GM12878 (cell line): ENCODE data around the gene CNGB1. TPM values are rescaled to one million over a fixed set of nuclear protein-coding genes. Genes with fewer than 3 reads are reported as not detected.

Source experiments
- ATAC-seq: fragments of 200-7000 bp; cut with Tn5 transposase; 3 replicates; pipeline ENCODE4 v1.9.1; 2020; ENCODE audit warnings: mild to moderate bottlenecking, moderate library complexity
- BruUV-seq: library from RNA; stranded (reverse); fragments of 400-500 nt; replicated peaks from 2 replicates; lab custom pipeline; 2021; lab: Mats Ljungman, UMichigan
- CTCF ChIA-PET: fragments of 300-600 bp; sonication (Branson Sonifier 250); formaldehyde crosslinking; extraction: SDS; loops from one replicate; lab custom pipeline; 2021; ENCODE audit warnings: inconsistent platforms; lab: Yijun Ruan, JAX
- POLR2A ChIA-PET: fragments of 350-600 bp; formaldehyde crosslinking; extraction: SDS; loops from one replicate; lab custom pipeline; 2021; ENCODE audit warnings: inconsistent platforms; lab: Charles Lee
- RAD21 ChIA-PET: fragments of 300-600 bp; sonication (Branson Sonifier 250); formaldehyde crosslinking; loops from one replicate; lab custom pipeline; 2023; ENCODE audit warnings: antibody characterized with exemption; ENCODE audit not compliant: unreplicated experiment; lab: Charles Lee
- SMC1A ChIA-PET: fragments of 300-600 bp; sonication (Branson Sonifier 250); formaldehyde crosslinking; loops from one replicate; lab custom pipeline; 2023; ENCODE audit not compliant: unreplicated experiment, uncharacterized antibody; lab: Charles Lee
- DNase-seq: peaks from one replicate; pipeline ENCODE4 v3.0.0-alpha.2; 2011; ENCODE audit warnings: low read depth, low spot score
- FAIRE-seq: peaks from 3 replicates; lab custom pipeline; 2011; peaks lifted over from hg19 to GRCh38; lab: Jason Lieb, UNC
- H2AFZ ChIP-seq: 2 replicates; pipeline ENCODE4 v1.6.0; 2011; ENCODE audit warnings: low read depth, low read length, control low read depth; ENCODE audit not compliant: control insufficient read depth
- H3K27ac ChIP-seq: 2 replicates; pipeline ENCODE4 v1.5.1; 2011; ENCODE audit warnings: control low read depth; ENCODE audit not compliant: control insufficient read depth, insufficient read depth
- H3K27me3 ChIP-seq, 2 experiments: replicated peaks in 1 of 2; 2 replicates each; pipeline versions ENCODE4 v1.6.0 to v1.6.1; 2011; ENCODE audit warnings: low read length in 1 of 2; ENCODE audit not compliant: control insufficient read depth in 2 of 2, insufficient read depth in 2 of 2
- H3K36me3 ChIP-seq, 2 experiments: 2 replicates each; pipeline ENCODE4 v1.5.1; 2011; ENCODE audit warnings: low read length in 1 of 2; ENCODE audit not compliant: control insufficient read depth in 2 of 2, insufficient read depth in 2 of 2
- H3K4me1 ChIP-seq: 2 replicates; pipeline ENCODE4 v1.6.1; 2011; ENCODE audit warnings: mild to moderate bottlenecking, low read length, moderate library complexity, mixed read lengths; ENCODE audit not compliant: control insufficient read depth, insufficient read depth
- H3K4me2 ChIP-seq: 2 replicates; pipeline ENCODE4 v1.6.0; 2011; ENCODE audit warnings: control low read depth; ENCODE audit not compliant: control insufficient read depth, insufficient read depth
- H3K4me3 ChIP-seq: fragments of 200-600 bp; sonication (generic); 2 replicates; pipeline ENCODE4 v1.5.1; 2016
- H3K79me2 ChIP-seq: 2 replicates; pipeline ENCODE4 v1.6.0; 2011; ENCODE audit warnings: low read length; ENCODE audit not compliant: control insufficient read depth, insufficient read depth
- H3K9ac ChIP-seq: 2 replicates; pipeline ENCODE4 v1.8.0; 2011; ENCODE audit warnings: low read length, control low read depth, mixed read lengths; ENCODE audit not compliant: control insufficient read depth, insufficient read depth
- H3K9me3 ChIP-seq: replicated peaks from 3 replicates; pipeline ENCODE4 v1.5.1; 2011; ENCODE audit warnings: mild to moderate bottlenecking, low read length; ENCODE audit not compliant: control insufficient read depth, insufficient read depth
- H4K20me1 ChIP-seq: 2 replicates; pipeline ENCODE4 v1.6.0; 2011; ENCODE audit not compliant: control insufficient read depth, insufficient read depth
- ATF2 ChIP-seq: IDR thresholded peaks from 2 replicates; pipeline ENCODE4 v1.6.1; 2012; ENCODE audit warnings: low read length, inconsistent platforms
- HDAC2 ChIP-seq: fragments of 200-600 bp; sonication (generic); IDR thresholded peaks from 2 replicates; pipeline ENCODE4 v1.6.1; 2017
- MTA3 ChIP-seq: IDR thresholded peaks from 2 replicates; pipeline ENCODE4 v1.6.1; 2012; ENCODE audit warnings: low read length, inconsistent platforms, borderline replicate concordance
- NR2C2 ChIP-seq: IDR thresholded peaks from 2 replicates; pipeline ENCODE4 v1.6.1; 2011; ENCODE audit warnings: borderline replicate concordance, low read depth; ENCODE audit not compliant: control insufficient read depth, insufficient read length
- RELB ChIP-seq: fragments of 450-650 bp; IDR thresholded peaks from 2 replicates; pipeline ENCODE4 v1.6.1; 2017; ENCODE audit warnings: low read depth, mild to moderate bottlenecking, moderate library complexity
- TBL1XR1 ChIP-seq: IDR thresholded peaks from 2 replicates; pipeline ENCODE4 v1.6.1; 2012; ENCODE audit warnings: low read depth, low read length, improper control_type of control experiment
- ZBED1 ChIP-seq: IDR thresholded peaks from 2 replicates; pipeline ENCODE4 v1.6.1; 2016; ENCODE audit warnings: borderline replicate concordance
- WGBS: methylation state at CpG from one replicate; pipeline ENCODE4 v1.1.6; 2016; ENCODE audit warnings: low lambda C conversion rate; ENCODE audit not compliant: insufficient replicate concordance, insufficient coverage; ENCODE audit errors: missing lambda C conversion rate; 5-methylcytosine and 5-hydroxymethylcytosine counted together
- in situ Hi-C: fragments of 300-500 bp; cut with MboI; formaldehyde crosslinking; loops from 9 replicates; pipeline ENCODE4 v1.14.3; 2018; ENCODE audit warnings: mixed read lengths
- intact Hi-C: fragments of 100-400 bp; cut with micrococcal nuclease; formaldehyde crosslinking; loops from one replicate; pipeline ENCODE4 v1.14.2; 2022; ENCODE audit not compliant: unreplicated experiment
- polyA plus RNA-seq, 11 experiments: library from polyadenylated mRNA; depleted of rRNA in 4 of 11; unstranded in 6 of 11; stranded (reverse) in 5 of 11; fragments of >200 nt; fragmentation: Nextera tagmentation in 4 of 11; fragmentation: Illumina TruSeq in 1 of 11; extraction: Ambion mirVana in 4 of 11; extraction: Trizol in 1 of 11; gene quantifications; 1 replicate in 1 of 11; 2 replicates in 10 of 11; pipeline versions ENCODE4 v1.2.1 to v1.2.3, GENCODE V29; 2011 to 2016; ENCODE audit warnings: inconsistent platforms in 2 of 11, missing spikeins in 2 of 11, low read depth in 1 of 11
- total RNA-seq, 4 experiments: library from RNA; depleted of rRNA in 3 of 4; stranded (reverse); fragments of >200 nt in 3 of 4; fragmentation: Illumina TruSeq in 1 of 4; extraction: Trizol in 1 of 4; gene quantifications; 2 replicates each; pipeline versions ENCODE4 v1.2.1 to v1.2.3, GENCODE V29; 2013 to 2021
- TF ChIP-seq, protein P1 (sequence below): fragments of 450-650 bp; formaldehyde crosslinking; IDR thresholded peaks from 2 replicates; pipeline ENCODE4 v1.4.0; 2020; ENCODE audit warnings: mild to moderate bottlenecking, moderate library complexity
- TF ChIP-seq, protein P2 (sequence below): fragments of 450-650 bp; IDR thresholded peaks from 2 replicates; pipeline ENCODE4 v1.6.1; 2014; ENCODE audit warnings: mild to moderate bottlenecking

The CNGB1 gene
- total and polyA plus RNA-seq, 10 of the 15 experiments (the other 5 are each of a cell fraction or from before 2014, with no cell fraction given), result 0.03 TPM; not detected in 9

GRCh38 chr16:57903656-57904055, 67.3 kb downstream of the CNGB1 start (continued):
- TF ChIP-seq, protein P1, sequence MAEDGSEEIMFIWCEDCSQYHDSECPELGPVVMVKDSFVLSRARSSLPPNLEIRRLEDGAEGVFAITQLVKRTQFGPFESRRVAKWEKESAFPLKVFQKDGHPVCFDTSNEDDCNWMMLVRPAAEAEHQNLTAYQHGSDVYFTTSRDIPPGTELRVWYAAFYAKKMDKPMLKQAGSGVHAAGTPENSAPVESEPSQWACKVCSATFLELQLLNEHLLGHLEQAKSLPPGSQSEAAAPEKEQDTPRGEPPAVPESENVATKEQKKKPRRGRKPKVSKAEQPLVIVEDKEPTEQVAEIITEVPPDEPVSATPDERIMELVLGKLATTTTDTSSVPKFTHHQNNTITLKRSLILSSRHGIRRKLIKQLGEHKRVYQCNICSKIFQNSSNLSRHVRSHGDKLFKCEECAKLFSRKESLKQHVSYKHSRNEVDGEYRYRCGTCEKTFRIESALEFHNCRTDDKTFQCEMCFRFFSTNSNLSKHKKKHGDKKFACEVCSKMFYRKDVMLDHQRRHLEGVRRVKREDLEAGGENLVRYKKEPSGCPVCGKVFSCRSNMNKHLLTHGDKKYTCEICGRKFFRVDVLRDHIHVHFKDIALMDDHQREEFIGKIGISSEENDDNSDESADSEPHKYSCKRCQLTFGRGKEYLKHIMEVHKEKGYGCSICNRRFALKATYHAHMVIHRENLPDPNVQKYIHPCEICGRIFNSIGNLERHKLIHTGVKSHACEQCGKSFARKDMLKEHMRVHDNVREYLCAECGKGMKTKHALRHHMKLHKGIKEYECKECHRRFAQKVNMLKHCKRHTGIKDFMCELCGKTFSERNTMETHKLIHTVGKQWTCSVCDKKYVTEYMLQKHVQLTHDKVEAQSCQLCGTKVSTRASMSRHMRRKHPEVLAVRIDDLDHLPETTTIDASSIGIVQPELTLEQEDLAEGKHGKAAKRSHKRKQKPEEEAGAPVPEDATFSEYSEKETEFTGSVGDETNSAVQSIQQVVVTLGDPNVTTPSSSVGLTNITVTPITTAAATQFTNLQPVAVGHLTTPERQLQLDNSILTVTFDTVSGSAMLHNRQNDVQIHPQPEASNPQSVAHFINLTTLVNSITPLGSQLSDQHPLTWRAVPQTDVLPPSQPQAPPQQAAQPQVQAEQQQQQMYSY (CRISPR knock-in tag), result no peak
- TF ChIP-seq TBL1XR1, result no peak
- no peak for TF ChIP-seq ZBED1

GRCh38 chr16:57901480-57902069, 69.4 kb downstream of the CNGB1 start:
- Histone ChIP-seq H4K20me1 (no peaks in the 10 kb centered on the region), H3K9me3 (no peaks in the 10 kb centered on the region), H3K4me3 (no peak overlapping the region), H3K4me1 (no peaks in the 10 kb centered on the region), H3K9ac (no peak overlapping the region), H3K27ac (no peak overlapping the region), H3K27me3 (peaks cover 0 to 1% of the 10 kb centered on the region in 2 experiments; a peak in 1 of 4 replicates), H2AFZ (no peak overlapping the region), H3K36me3 (no peaks in the 10 kb centered on the region), H3K4me2 (no peak overlapping the region), H3K79me2 (no peaks in the 10 kb centered on the region)
- DNase-seq (no peak), FAIRE-seq (no peak), ATAC-seq (no peak)
- RAD21 ChIA-PET, result no interaction called here
- intact Hi-C loops (loop anchor here (10.0 kb wide), 1 partner anchor 403 kb away; no protein-coding TSS in a partner anchor), in situ Hi-C loops (no loop called here)
- POLR2A ChIA-PET, result interaction anchor here (0.7 kb wide), 1 partner anchor 20 kb away, joined by 3 read pairs; no protein-coding TSS in a partner anchor
- CTCF ChIA-PET, result interaction anchor here (4.0 kb wide), 1 partner anchor 220 kb away, joined by 21 read pairs; no protein-coding TSS in a partner anchor
- SMC1A ChIA-PET, result no interaction called here
- WGBS, result 72% methylated on average over 12 of the region's 12 CpGs
- no TSS peak for BruUV-seq
- no peak for TF ChIP-seq RELB
- TF ChIP-seq, protein P2, sequence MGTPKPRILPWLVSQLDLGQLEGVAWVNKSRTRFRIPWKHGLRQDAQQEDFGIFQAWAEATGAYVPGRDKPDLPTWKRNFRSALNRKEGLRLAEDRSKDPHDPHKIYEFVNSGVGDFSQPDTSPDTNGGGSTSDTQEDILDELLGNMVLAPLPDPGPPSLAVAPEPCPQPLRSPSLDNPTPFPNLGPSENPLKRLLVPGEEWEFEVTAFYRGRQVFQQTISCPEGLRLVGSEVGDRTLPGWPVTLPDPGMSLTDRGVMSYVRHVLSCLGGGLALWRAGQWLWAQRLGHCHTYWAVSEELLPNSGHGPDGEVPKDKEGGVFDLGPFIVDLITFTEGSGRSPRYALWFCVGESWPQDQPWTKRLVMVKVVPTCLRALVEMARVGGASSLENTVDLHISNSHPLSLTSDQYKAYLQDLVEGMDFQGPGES, result no peak
- no peak for TF ChIP-seq NR2C2
- no peak for TF ChIP-seq MTA3
- no peak for TF ChIP-seq HDAC2
- no peak for TF ChIP-seq ATF2
